Measurements from ENCODE around the gene TRIP13.
"Not testable (repeated sequence)": the region's sequence is repeated elsewhere in the genome, so short reads cannot be mapped to it uniquely, and the experiment has no call there.

TRIP13 gene

GRCh38 chr5:891117-891836 is 1.4 kb upstream of the TRIP13 start:
- DNase-seq (ENCODE audit: low read depth in 2 of 2) = no peak

- no peak for DNase-seq (ENCODE audit: low read depth in 2 of 2)
Measured at GRCh38 chr5:891837-892393, 769 bp upstream of the TRIP13 start.

- DNase-seq (ENCODE audit: low read depth in 2 of 2) = no peak
Measured at GRCh38 chr5:893137-893506, 438 bp downstream of the TRIP13 start.

GRCh38 chr5:893711-894110 is 1.0 kb downstream of the TRIP13 start:
- no peak for DNase-seq (ENCODE audit: low read depth in 2 of 2)

DNA sequence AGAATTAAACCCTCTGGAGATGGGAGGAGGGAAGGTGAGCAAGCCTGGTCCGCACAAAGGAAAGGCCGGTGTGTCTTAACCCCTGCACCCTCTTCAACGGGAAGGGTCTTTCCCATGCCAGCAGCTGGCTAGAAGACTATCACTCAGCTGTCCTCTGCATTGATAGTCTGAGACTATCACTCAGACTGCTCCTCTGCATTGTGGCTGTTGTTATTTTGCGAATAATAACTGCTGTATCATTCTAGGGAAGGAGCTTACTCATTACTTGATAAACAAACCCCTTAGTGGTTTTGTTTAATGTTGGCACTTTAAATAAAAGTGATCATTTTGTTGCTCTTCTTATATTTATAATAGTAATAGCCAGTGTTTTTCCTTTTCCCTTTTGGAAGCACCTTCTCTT is 8.1 kb downstream of the TRIP13 start:
- no peak for DNase-seq (ENCODE audit: low read depth in 2 of 2)

DNA sequence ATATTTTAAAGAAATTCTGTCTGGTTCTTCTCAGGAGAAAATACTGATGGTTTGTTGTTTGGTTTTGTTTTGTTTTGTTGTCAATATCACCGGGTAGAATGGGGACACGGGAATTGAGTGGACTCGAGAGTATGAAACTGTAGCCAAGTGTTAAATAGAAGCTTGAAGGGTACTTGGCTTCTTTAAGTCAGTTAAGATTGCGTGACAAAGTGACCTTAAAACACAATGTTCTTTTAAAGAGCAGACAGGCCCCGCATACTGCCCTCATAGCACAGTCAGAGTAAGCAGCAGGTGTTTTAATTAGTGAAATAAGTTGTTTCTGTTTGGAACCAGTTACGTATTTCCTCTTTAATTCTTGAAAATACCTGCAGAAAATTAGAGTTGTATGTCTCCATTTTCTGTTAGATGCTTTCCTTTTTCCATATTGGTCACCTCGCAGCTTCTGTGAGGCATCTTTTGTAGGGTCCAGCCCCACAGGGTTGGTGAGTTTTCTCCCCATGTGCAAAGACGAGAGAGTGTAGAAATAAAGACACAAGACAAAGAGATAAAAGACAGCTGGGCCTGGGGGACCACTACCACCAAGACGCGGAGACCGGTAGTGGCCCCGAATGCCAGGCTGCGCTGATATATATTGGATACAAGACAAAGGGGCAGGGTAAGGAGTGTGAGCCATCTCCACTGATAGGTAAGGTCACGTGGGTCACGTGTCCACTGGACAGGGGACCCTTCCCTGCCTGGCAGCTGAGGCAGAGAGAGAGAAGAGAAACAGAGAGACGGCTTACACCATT is 9.6 kb downstream of the TRIP13 start:
- no peak for DNase-seq (ENCODE audit: low read depth in 2 of 2)

- no peak for DNase-seq (ENCODE audit: low read depth in 2 of 2)
Measured at GRCh38 chr5:903756-904096, 11.0 kb downstream of the TRIP13 start.

GRCh38 chr5:905139-905642 is 12.5 kb downstream of the TRIP13 start:
- DNase-seq (ENCODE audit: low read depth in 2 of 2) = no peak

GRCh38 chr5:907366-907910 is 14.8 kb downstream of the TRIP13 start:
- DNase-seq (ENCODE audit: low read depth in 2 of 2) = no peak

DNA sequence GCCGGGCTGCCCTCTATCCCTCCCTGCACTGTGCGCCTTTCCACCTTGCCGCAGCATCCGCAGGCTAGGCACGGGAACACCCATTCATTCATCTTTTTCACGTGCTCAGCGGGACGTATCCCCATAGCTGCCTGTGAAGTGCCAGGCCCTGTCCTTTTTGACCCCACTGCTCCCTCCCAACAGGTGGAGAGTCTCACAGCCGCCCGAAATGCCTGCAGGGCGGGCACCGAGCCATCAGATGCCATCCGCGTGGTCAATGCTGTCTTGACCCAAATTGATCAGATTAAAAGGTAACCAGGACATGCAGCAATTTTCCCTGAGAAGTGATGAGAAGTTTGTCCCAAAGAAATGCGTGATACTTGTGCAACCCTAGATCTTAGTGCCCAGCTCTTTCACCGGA is 15.5 kb downstream of the TRIP13 start:
- DNase-seq (ENCODE audit: low read depth in 2 of 2) = no peak

GRCh38 chr5:909086-909485 is 16.4 kb downstream of the TRIP13 start:
- no peak for DNase-seq (ENCODE audit: low read depth in 2 of 2)

- DNase-seq (ENCODE audit: low read depth in 2 of 2) = no peak
Measured at GRCh38 chr5:909994-910768, 17.5 kb downstream of the TRIP13 start.

- DNase-seq (ENCODE audit: low read depth in 2 of 2) = no peak
Measured at GRCh38 chr5:910769-911160, 18.1 kb downstream of the TRIP13 start.

- DNase-seq (ENCODE audit: low read depth in 2 of 2) = no peak
Measured at GRCh38 chr5:911601-912000, 18.9 kb downstream of the TRIP13 start.

- DNase-seq (ENCODE audit: low read depth in 2 of 2) = peak; percentile 46 to 49
Measured at GRCh38 chr5:912280-913091, 19.8 kb downstream of the TRIP13 start.

DNA sequence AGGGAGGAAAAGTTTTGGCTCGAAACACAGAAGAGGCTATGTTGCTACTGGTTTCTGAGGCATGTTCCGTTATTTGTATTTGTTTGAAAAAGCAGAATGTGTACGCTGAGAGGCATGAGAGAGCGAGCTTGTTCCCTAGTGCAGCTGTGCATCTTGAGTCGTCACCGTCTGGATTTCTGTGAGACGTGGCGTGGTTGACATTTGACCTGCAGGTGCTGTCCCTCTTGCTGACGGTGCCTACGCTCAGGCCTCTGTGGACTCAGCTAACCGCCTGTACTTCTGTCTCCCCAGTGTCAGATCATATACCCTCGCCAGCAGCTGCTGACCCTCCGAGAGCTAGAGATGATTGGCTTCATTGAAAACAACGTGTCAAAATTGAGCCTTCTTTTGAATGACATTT is 21.5 kb downstream of the TRIP13 start:
- DNase-seq (ENCODE audit: low read depth in 2 of 2) = no peak

- no peak for DNase-seq (ENCODE audit: low read depth in 2 of 2)
Measured at GRCh38 chr5:914612-915011, 21.9 kb downstream of the TRIP13 start.

GRCh38 chr5:915346-915745 is 22.7 kb downstream of the TRIP13 start:
- not testable (repeated sequence) for DNase-seq (ENCODE audit: low read depth in 2 of 2)

GRCh38 chr5:915946-916345 is 23.3 kb downstream of the TRIP13 start:
- no peak for DNase-seq (ENCODE audit: low read depth in 2 of 2)

DNA sequence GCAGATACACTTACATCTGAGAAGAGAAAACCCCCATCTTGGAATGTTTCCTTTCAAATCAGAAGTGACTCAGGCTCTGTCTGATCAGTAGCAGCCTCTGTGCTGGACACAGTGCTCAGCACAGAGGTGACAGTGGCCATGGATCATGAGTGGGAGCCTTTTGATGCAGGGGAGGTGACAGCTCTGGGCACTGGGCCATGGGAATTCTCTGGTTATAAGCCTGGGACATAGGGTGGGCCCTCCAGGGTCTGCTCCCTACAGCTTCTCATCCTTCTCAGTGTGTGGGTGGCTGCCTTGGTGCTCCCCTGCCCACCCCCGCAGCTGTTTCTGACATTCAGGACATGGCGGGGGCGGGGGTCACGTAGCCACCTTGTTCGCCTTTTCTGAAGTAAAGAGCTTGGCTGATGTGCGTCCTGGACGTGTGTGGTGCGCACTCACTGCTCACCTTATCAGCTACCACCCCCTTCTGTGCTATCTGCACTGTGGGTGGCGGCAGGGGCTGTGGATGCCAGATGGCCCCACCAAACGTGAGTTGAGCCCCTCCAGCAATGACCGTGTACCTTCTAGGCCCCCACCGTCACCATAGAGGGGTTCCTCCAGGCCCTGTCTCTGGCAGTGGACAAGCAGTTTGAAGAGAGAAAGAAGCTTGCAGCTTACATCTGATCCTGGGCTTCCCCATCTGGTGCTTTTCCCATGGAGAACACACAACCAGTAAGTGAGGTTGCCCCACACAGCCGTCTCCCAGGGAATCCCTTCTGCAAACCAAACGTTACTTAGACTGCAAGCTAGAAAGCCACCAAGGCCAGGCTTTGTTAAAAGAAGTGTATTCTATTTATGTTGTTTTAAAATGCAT is 24.0 kb downstream of the TRIP13 start:
- DNase-seq (ENCODE audit: low read depth in 2 of 2) = no peak

Measured in activated CD4-positive, alpha-beta T cell treated with anti-CD3 and anti-CD28 coated beads for 24 hours (primary cell).